Measurements from ENCODE around the gene TPRG1.

TPRG1 gene

DNA sequence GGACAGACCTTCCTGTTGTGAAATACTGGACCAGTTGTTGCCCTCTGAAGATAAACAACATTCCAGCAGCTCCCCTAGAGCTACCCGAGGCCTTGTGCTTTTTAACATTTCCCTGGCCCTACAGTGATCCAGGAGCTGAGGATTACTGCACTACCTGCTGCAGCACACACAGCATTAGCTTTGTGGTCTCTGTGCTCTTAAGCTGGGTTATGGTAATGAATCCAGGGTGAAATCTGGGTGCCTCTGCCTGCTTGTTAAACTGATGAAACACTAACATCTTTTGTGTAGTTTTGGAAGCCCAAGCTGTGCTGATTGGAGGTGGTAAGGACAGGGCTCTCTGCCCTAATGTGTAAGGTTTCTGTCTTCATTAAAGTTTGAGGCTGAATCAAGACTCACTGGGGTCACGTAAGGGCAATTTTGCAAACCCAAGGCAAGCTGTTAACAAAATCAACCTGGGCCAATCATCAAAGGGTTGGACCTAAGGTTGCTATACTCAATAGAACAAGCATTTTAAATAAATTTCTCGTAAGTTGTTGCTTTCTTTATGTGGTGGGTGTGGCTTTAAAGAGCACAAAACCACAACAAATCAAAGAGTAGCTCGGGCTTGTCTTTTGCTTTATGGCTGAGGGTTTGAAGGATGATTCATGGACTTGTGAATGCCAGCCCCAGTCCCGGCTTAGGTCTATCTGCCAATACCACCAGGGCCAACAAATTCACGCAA, 183.9 kb downstream of the TPRG1 start:
- peak; percentile 36 for DNase-seq (ENCODE audit: low read depth)

DNA sequence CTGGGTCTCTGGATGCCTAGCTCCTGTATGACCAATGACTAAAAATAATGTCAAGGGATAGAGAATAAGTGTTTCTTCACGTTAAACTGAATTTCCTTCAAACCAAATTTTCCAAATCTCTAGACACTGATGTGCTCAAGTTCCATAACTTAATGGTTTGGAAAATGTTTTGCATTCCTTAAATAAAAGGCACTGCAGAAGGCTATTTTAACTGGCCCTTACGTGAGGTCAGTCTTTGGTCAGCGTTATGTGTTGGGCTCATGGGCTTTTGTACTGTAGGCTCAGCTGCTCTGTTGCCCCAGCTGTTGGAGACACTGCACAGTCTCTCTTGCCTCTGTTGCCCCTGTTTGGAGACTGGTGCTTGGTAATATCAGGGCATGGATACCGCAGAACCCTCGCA, 188.5 kb downstream of the TPRG1 start:
- DNase-seq (ENCODE audit: low read depth) = no peak

DNA sequence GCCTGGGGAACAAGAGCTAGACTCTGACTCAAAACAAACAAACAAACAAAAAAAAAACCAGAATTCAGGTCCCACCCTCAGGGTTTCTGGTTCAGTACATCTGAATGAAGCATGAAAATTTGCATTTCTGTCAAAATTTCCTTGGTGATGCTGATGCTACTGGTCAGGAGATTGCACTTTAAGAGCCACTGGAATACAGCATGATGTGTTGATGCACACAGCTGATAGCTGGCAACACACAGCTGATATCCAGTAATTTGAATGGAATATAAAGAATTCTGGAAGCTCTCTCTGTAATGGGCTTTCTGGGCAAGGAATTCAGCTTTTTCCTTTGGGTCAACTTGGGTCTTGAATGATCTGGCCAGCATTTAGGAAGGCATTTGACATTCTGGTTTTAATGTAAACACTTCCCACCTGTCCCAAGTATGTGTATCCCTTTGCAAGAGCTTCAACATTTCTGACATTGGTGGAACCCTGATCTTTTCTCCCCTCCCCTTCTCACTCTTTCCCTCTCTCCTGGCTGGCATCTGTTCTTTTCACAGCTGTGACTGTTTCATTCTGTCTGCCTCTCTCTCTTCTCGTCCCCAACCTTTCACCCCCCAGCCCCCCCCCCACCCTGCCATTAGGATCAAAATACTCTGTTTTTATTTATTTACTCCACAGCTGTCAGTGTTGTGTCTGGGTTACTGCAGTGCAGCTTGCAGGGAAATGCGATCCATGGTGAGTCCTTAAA, 189.5 kb downstream of the TPRG1 start:
- no peak for DNase-seq (ENCODE audit: low read depth)

DNA sequence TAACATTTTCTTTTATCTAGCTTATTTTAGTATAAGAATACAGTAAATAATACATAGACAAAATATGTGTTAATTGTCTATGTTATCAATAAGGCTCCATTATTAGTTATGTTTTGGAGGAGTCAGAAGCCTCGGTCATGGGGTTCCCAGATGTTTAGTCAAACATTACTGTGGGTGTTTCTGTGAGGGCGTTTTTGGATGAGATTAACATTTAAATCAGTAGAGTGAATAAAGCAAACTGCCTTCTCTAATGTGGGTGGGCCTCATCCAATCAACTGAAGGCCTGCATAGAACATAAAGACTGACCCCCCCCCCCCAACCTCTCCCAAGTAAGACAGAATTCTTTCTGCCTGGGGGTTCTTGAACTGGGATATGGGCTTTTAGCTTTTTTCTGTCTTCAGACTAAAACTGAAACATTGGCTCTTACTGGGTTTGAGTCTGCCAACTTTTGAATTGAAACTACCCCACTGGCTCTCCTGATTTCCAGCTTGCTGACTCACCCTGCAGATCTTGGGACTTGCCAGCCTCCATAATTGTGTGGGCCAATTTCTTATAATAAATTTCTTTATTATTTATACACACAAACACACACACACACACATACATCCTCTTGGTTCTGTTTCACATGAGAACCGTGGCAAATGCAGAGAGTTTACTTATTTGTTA, 192.0 kb downstream of the TPRG1 start:
- DNase-seq (ENCODE audit: low read depth) = no peak

DNA sequence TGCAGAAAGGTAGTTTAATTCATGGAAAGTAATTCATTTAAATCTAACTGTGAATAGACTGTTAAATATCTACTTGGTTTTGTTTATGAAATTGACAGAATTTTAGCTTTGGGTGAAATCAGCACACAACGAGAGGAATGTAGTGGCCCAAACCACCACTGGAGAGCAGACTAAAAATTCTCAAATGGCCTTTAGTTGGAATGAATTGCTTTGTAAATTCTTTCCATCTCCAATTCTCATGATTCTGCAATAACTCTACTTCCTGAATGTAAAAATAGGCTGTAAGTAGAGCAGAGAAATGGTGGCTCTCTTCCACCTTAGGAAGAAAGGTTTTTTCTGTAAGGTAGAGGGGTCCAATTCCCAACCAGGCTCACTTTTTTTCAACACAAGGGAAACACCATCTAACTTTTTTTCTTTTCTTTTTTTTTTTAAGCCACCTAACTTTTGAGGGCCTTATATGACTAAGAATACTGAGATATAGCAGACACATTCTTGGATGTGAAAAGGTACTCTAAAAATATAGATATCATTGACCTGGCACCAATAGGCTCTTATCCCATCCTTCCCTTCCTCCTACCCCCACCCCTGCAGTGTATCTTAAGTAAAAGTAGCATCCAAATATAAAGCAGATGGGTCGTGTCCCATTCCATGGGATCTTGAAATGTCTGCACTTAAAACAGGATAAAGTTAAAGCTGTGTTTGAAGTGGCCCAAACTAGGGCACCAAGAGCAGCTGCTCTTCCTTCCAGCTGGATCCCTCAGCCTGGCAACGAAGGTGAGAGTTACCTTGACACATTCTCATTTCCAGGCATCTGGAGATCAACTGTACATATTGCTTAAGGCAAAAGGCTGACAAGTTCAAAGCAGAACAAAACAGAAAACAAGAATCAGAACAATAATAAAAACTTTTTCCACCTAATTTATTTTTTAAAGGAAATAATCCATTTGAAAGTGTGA, 194.1 kb downstream of the TPRG1 start:
- no peak for DNase-seq (ENCODE audit: low read depth)

DNA sequence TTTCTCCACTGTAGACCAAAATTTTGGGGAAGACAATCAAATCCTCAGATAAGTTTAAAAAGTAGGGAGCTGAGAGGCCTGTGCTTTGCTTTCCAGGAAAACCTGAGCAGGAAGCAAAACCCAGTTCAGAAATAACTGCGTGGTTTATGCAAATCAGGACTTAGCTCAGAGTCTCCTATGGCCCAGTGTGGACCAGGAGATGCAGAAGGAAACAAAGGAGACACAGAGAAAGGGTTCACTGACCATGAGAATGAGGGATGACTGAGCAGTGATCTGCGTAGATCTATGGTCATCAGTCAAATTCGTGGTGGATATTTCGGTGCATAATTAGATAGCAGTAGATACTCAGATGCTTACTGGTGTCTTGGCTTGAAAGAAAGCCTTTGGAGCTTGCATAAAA, 196.6 kb downstream of the TPRG1 start:
- no peak for DNase-seq (ENCODE audit: low read depth)

DNA sequence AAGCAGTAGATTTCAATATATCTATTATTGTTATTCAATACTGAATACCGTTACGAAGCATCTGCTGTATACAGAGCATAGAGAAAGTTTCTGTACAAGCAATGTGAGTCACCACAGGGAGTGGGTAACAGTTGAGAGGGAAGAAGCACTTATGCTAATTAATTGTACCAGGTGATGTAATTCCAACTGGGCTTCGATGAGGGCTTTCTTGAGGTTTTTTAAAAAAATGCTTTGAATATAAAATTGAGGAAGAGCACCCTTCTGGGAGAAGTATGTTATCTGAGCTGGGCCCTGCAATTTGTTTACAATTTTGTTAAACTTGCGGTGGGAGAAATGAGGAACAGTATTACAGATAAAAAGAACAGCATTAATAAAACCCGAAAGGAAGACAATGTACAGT, 197.9 kb downstream of the TPRG1 start:
- no peak for DNase-seq (ENCODE audit: low read depth)

DNA sequence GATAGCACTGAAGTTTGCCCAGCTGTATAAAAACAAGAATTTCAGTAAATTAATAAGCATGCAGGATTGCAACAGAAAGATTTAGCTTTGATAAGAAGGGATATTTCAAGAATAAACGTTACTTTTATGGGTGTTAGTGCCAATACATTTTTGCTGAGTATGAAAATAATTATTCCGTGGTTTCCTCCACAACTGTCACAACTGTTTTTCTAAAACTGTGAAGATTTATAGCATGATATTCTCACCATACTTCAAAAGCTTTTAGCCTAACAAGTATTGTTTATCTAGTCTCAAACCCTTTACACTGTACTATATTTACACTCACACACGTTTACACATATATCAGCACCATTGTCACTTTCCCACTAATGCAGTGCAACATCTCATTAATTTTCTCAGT, 200.5 kb downstream of the TPRG1 start:
- no peak for DNase-seq (ENCODE audit: low read depth)
